CD14-positive monocyte (primary cell): ENCODE measurements around the gene RPTOR. TPM values are rescaled to one million over a fixed set of nuclear protein-coding genes. Genes with fewer than 3 reads are reported as not detected.

ENCODE experiments used
- DNase-seq, 3 donors: peaks; one replicate each; pipeline ENCODE4 v3.0.0-alpha.2; 2011 to 2022
- H2AFZ ChIP-seq: 2 replicates; pipeline ENCODE4 v1.6.0; 2012; ENCODE audit warnings: mild to moderate bottlenecking, low read depth, low read length, inconsistent platforms; ENCODE audit not compliant: insufficient read depth, poor library complexity, severe bottlenecking
- H3K27ac ChIP-seq, 2 donors: 1 replicate in 1 of 2; 2 replicates in 1 of 2; pipeline ENCODE4 v1.5.1; 2012 to 2013; ENCODE audit warnings: low read length in 2 of 2, control low read depth in 1 of 2, inconsistent platforms in 1 of 2, low read depth in 1 of 2, mild to moderate bottlenecking in 1 of 2
- H3K27me3 ChIP-seq, 2 donors: one replicate each; pipeline versions ENCODE4 v1.6.0 to v1.6.1; 2011 to 2013; ENCODE audit warnings: low read length in 2 of 2; ENCODE audit not compliant: control insufficient read depth in 2 of 2, insufficient read depth in 2 of 2
- H3K36me3 ChIP-seq, 2 donors: replicated peaks in 1 of 2; 1 replicate in 1 of 2; 2 replicates in 1 of 2; pipeline versions ENCODE4 v1.5.1 to v1.6.1; 2012 to 2013; ENCODE audit warnings: low read length in 2 of 2, control low read depth in 1 of 2, inconsistent platforms in 1 of 2, mild to moderate bottlenecking in 1 of 2; ENCODE audit not compliant: insufficient read depth in 2 of 2, control insufficient read depth in 1 of 2
- H3K4me1 ChIP-seq, 2 donors: 1 replicate in 1 of 2; 2 replicates in 1 of 2; pipeline versions ENCODE4 v1.5.1 to v1.6.1; 2012 to 2013; ENCODE audit warnings: low read length in 2 of 2, control low read depth in 1 of 2, inconsistent platforms in 1 of 2, mild to moderate bottlenecking in 1 of 2, moderate library complexity in 1 of 2; ENCODE audit not compliant: insufficient read depth in 2 of 2, control insufficient read depth in 1 of 2
- H3K4me2 ChIP-seq: replicated peaks from 2 replicates; pipeline ENCODE3; 2012; ENCODE audit warnings: low read length, moderate library complexity, mild to moderate bottlenecking; ENCODE audit not compliant: poor library complexity, severe bottlenecking; ENCODE audit errors: extremely low read depth
- H3K4me3 ChIP-seq, 3 experiments: fragments of 200-600 bp in 1 of 3; sonication (generic) in 1 of 3; replicated peaks in 1 of 3; 1 replicate in 2 of 3; 2 replicates in 1 of 3; pipeline ENCODE4 v1.5.1; 2011 to 2013; ENCODE audit warnings: low read length in 3 of 3, mild to moderate bottlenecking in 3 of 3, control low read depth in 2 of 3, low read depth in 2 of 3, inconsistent platforms in 1 of 3, moderate library complexity in 1 of 3
- H3K79me2 ChIP-seq: 2 replicates; pipeline ENCODE4 v1.6.0; 2012; ENCODE audit warnings: mild to moderate bottlenecking, control low read depth, inconsistent platforms, low read length, moderate library complexity; ENCODE audit not compliant: insufficient read depth
- H3K9ac ChIP-seq: 2 replicates; pipeline ENCODE4 v1.6.0; 2017; ENCODE audit warnings: low read length, mild to moderate bottlenecking; ENCODE audit not compliant: insufficient read depth, poor library complexity, severe bottlenecking
- H3K9me3 ChIP-seq, 2 donors: replicated peaks in 1 of 2; 1 replicate in 1 of 2; 2 replicates in 1 of 2; pipeline versions ENCODE4 v1.5.1 to v1.6.1; 2012 to 2013; ENCODE audit warnings: low read length in 2 of 2, control low read depth in 1 of 2; ENCODE audit not compliant: control insufficient read depth in 1 of 2, insufficient read depth in 1 of 2
- H4K20me1 ChIP-seq: 2 replicates; pipeline ENCODE4 v1.6.0; 2012; ENCODE audit warnings: mild to moderate bottlenecking, low read length, control low read depth, moderate library complexity; ENCODE audit not compliant: insufficient read depth
- H3K27ac Mint-ChIP-seq, 7 donors: one replicate each; pipeline ENCODE4 v1.8.0; 2020; ENCODE audit warnings: mild to moderate bottlenecking in 7 of 7, mixed read lengths in 7 of 7, moderate library complexity in 6 of 7, inconsistent platforms in 2 of 7
- H3K27me3 Mint-ChIP-seq, 3 donors: one replicate each; pipeline ENCODE4 v1.8.0; 2021 to 2022; ENCODE audit warnings: low read depth in 3 of 3, mild to moderate bottlenecking in 3 of 3, mixed read lengths in 3 of 3, moderate library complexity in 3 of 3, inconsistent platforms in 1 of 3
- H3K36me3 Mint-ChIP-seq, 2 donors: one replicate each; pipeline ENCODE4 v1.8.0; 2020; ENCODE audit warnings: mixed read lengths in 2 of 2, inconsistent platforms in 1 of 2, mild to moderate bottlenecking in 1 of 2
- H3K4me1 Mint-ChIP-seq: one replicate; pipeline ENCODE4 v1.8.0; 2020; ENCODE audit warnings: mild to moderate bottlenecking, mixed read lengths
- H3K4me3 Mint-ChIP-seq, 2 donors: one replicate each; pipeline ENCODE4 v1.8.0; 2020; ENCODE audit warnings: mild to moderate bottlenecking in 2 of 2, mixed read lengths in 2 of 2, moderate library complexity in 1 of 2
- H3K9me3 Mint-ChIP-seq, 7 donors: one replicate each; pipeline ENCODE4 v1.8.0; 2020 to 2022; ENCODE audit warnings: mixed read lengths in 7 of 7, mild to moderate bottlenecking in 6 of 7, moderate library complexity in 6 of 7, inconsistent platforms in 2 of 7
- CTCF ChIP-seq: fragments of 200-600 bp; IDR thresholded peaks from one replicate; pipeline ENCODE4 v1.8.0; 2022; ENCODE audit warnings: antibody characterized with exemption, mild to moderate bottlenecking
- WGBS: methylation state at CpG from one replicate; pipeline ENCODE4 v1.1.5; 2013; ENCODE audit warnings: missing lambda C conversion rate; ENCODE audit not compliant: insufficient coverage; 5-methylcytosine and 5-hydroxymethylcytosine counted together
- intact Hi-C, 2 donors: fragments of 100-400 bp; cut with micrococcal nuclease; formaldehyde crosslinking; loops; one replicate each; pipeline versions ENCODE4 v1.15.0 to v1.15.1; 2023
- polyA plus RNA-seq, 3 donors: library from polyadenylated mRNA; depleted of rRNA in 1 of 3; unstranded in 2 of 3; stranded (reverse) in 1 of 3; fragments of 300-500 nt in 2 of 3; fragments of >200 nt in 1 of 3; fragmentation: Illumina TruSeq in 2 of 3; gene quantifications; 1 replicate in 2 of 3; 2 replicates in 1 of 3; pipeline ENCODE4 v1.2.3, GENCODE V29; 2012 to 2021

Gene RPTOR
- polyA plus RNA-seq, 3 donors: 1.1 to 8.7 (median 2.6) TPM

DNA sequence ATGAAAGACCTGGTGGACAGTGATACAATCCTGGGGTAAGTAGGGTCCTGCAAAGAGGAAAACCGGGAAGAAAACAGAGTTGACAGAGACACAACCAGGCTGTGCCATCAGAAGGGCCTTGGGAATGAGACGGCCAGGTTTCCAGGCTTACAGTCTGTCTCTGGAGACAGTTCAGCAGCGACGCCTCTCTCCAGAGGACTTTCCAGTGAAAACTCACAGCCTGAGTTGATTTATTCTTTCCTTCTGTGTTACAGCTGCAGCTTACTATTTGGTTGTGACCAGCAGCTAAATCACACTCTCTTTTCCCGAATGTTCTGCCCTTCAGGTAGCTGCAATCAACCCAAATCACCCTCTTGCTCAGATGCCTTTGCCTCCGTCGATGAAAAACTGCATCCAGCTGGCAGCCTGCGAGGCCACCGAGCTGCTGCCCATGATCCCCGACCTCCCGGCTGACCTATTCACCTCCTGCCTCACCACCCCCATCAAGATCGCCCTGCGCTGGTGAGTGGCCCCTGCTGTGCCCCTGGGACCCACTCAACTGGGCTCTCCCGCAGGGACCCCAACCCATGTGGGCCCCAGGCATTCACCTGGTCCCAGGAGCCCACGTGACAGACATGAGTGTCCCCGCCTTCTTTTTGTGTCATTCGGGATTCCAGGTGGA lies 209.2 kb downstream of the RPTOR start:
- no peak for DNase-seq
- no peak for TF ChIP-seq CTCF
- Histone ChIP-seq H3K27me3 (no peaks in the 10 kb centered on the region), H3K9ac (no peak overlapping the region), H3K4me3 (no peak overlapping the region), H3K36me3 (peaks cover 14 to 48% of the 10 kb centered on the region in 2 donors), H3K9me3 (no peaks in the 10 kb centered on the region), H3K4me2 (no peak overlapping the region), H3K79me2 (no peaks in the 10 kb centered on the region), H4K20me1 (no peaks in the 10 kb centered on the region), H3K27ac (no peak overlapping the region), H2AFZ (no peak overlapping the region), H3K4me1 (peaks cover 14 to 18% of the 10 kb centered on the region in 2 donors)
- peaks cover 0 to 3% (median 0%) of the 10 kb centered on the region in 3 donors for H3K27me3 Mint-ChIP-seq
- H3K9me3 Mint-ChIP-seq: no peaks in the 10 kb centered on the region
- no peak overlapping the region for H3K4me3 Mint-ChIP-seq
- WGBS: 95% methylated on average over 17 of the region's 17 CpGs
- H3K27ac Mint-ChIP-seq: no peak overlapping the region
- H3K4me1 Mint-ChIP-seq: peaks cover 12% of the 10 kb centered on the region
- intact Hi-C loops: no loop called here
- peaks cover 48 to 50% of the 10 kb centered on the region in 2 donors for H3K36me3 Mint-ChIP-seq

DNA sequence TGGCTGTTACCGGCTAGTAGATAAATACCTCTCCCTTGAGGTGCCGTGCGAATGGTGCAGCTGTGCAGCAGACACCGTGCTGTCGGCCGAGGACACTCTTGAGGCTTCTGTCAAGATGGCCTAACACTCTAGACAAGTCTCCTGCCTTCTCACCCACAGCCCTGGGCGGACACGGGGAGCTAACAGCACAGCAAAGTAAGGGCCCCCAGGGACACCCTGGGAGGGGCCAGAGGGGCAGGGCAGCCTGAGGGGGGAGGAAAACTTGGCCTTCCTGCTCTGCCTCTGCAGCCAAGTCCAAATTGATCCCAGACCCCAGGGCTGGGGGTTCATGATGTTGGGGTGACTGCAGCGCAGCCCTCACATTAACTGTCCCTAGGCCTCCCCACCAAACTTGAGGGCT lies 210.2 kb downstream of the RPTOR start:
- Histone ChIP-seq H3K27me3 (no peaks in the 10 kb centered on the region), H3K36me3 (peaks cover 14 to 48% of the 10 kb centered on the region in 2 donors), H3K9me3 (no peaks in the 10 kb centered on the region), H4K20me1 (no peaks in the 10 kb centered on the region), H3K79me2 (no peaks in the 10 kb centered on the region), H3K4me3 (no peak overlapping the region), H2AFZ (no peak overlapping the region), H3K4me2 (no peak overlapping the region), H3K9ac (no peak overlapping the region), H3K27ac (no peak overlapping the region), H3K4me1 (peaks cover 11 to 16% of the 10 kb centered on the region in 2 donors)
- Mint-ChIP-seq H3K27me3 (peaks cover 0 to 3% (median 0%) of the 10 kb centered on the region in 3 donors), H3K4me3 (no peak overlapping the region), H3K27ac (no peak overlapping the region), H3K36me3 (peaks cover 49 to 50% of the 10 kb centered on the region in 2 donors), H3K4me1 (peaks cover 10% of the 10 kb centered on the region), H3K9me3 (no peaks in the 10 kb centered on the region)
- no peak for DNase-seq
- TF ChIP-seq CTCF: no peak
- intact Hi-C loops: no loop called here
- WGBS: 96% methylated on average over 6 of the region's 9 CpGs
